ENCODE measurements around the gene IFITM10.
A peak's percentile ranks its signal among the peaks of the same experiment; 100 is the strongest.

Gene IFITM10

GRCh38 chr11:1714908-1715885, 35.2 kb downstream of the IFITM10 start:
- no peak for DNase-seq (ENCODE audit: low spot score)

GRCh38 chr11:1708716-1709115, 41.7 kb downstream of the IFITM10 start:
- DNase-seq (ENCODE audit: low spot score): no peak

- DNase-seq (ENCODE audit: low spot score): no peak
Observed at GRCh38 chr11:1707751-1708150, 42.6 kb downstream of the IFITM10 start.

GRCh38 chr11:1706634-1707400, 43.6 kb downstream of the IFITM10 start:
- DNase-seq (ENCODE audit: low spot score): no peak

- no peak for DNase-seq (ENCODE audit: low spot score)
Observed at GRCh38 chr11:1705126-1706052, 45.0 kb downstream of the IFITM10 start.

GRCh38 chr11:1703146-1703545, 47.2 kb downstream of the IFITM10 start:
- no peak for DNase-seq (ENCODE audit: low spot score)

GRCh38 chr11:1702506-1702905, 47.9 kb downstream of the IFITM10 start:
- no peak for DNase-seq (ENCODE audit: low spot score)

GRCh38 chr11:1701091-1701807, 49.1 kb downstream of the IFITM10 start:
- DNase-seq (ENCODE audit: low spot score): no peak

GRCh38 chr11:1699771-1700170, 50.6 kb downstream of the IFITM10 start:
- no peak for DNase-seq (ENCODE audit: low spot score)

- DNase-seq (ENCODE audit: low spot score): no peak
Observed at GRCh38 chr11:1696608-1697570, 53.5 kb downstream of the IFITM10 start, which contains the start of gene KRTAP5-6. Gene KRTAP5-6, plus strand, starts transcription at chr11:1697195. Its CDS starts 51 bp downstream, at chr11:1697246.

- DNase-seq (ENCODE audit: low spot score): no peak
Observed at GRCh38 chr11:1695548-1696108, 54.8 kb downstream of the IFITM10 start.

- no peak for DNase-seq (ENCODE audit: low spot score)
Observed at GRCh38 chr11:1694846-1695547, 55.4 kb downstream of the IFITM10 start.

GRCh38 chr11:1694064-1694845, 56.1 kb downstream of the IFITM10 start:
- peak; percentile 86 for DNase-seq (ENCODE audit: low spot score)

GRCh38 chr11:1693327-1694063, 56.9 kb downstream of the IFITM10 start:
- DNase-seq (ENCODE audit: low spot score): peak; percentile 80

GRCh38 chr11:1692708-1693326, 57.6 kb downstream of the IFITM10 start:
- no peak for DNase-seq (ENCODE audit: low spot score)

GRCh38 chr11:1691878-1692707, 58.3 kb downstream of the IFITM10 start:
- DNase-seq (ENCODE audit: low spot score): no peak
